Measurements from ENCODE around the gene TOM1L1. TPM values are rescaled to one million over a fixed set of nuclear protein-coding genes. Genes with fewer than 3 reads are reported as not detected.
"Not testable (repeated sequence)": the region's sequence is repeated elsewhere in the genome, so short reads cannot be mapped to it uniquely, and the experiment has no call there.

The TOM1L1 gene, protein sequence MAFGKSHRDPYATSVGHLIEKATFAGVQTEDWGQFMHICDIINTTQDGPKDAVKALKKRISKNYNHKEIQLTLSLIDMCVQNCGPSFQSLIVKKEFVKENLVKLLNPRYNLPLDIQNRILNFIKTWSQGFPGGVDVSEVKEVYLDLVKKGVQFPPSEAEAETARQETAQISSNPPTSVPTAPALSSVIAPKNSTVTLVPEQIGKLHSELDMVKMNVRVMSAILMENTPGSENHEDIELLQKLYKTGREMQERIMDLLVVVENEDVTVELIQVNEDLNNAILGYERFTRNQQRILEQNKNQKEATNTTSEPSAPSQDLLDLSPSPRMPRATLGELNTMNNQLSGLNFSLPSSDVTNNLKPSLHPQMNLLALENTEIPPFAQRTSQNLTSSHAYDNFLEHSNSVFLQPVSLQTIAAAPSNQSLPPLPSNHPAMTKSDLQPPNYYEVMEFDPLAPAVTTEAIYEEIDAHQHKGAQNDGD
- 10 to 100 TPM in 2 of 3 donors, 1 to 10 TPM in 1; 4.9 to 30.7 (median 12.0) TPM for polyA plus RNA-seq

DNA sequence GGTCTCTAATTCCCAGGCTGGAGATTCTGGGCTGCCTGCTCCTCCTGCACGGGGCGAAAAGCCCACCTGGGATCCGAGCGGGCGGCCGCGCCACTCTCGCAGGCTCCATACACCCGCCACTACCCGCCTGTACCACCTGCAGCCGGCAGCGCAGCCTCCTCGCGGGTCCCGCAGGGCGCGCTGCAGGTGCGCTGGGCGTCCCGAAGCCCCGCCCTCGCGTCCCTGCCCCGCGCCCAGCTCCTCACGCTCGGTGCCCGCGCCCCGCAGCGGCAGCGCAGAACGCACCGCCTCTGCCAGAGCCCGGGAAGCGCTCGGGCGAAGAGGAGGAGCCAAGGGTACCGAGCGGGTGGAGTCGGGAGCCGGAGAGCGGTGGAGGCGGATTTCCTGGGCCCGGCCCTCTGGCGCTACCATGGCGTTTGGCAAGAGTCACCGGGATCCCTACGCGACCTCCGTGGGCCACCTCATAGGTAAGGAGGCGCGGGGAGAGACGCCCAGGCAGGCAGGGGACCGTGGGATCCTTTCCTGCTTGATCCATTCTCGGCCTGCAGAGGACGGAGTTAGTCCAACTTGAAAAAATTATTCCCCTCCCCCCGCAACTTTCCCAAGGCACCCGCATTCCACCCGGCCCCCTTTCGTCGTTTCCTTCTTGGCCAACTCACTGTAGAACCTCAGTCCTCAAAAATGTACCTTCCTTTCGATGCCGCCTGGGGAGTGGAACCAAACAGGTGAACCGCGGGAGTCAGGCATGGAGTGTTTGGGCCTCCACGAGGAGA, at the start of gene TOM1L1:
Gene TOM1L1, plus strand, starts transcription at position 396 of the 773 bp plus-strand sequence. Its CDS starts 14 bp downstream, at position 410.
- no peak within 1 kb of the TSS for H3K27ac ChIP-seq (ENCODE audit: low read depth, low read length)
- 1 to 5% (median 3%) methylated on average over 63 to 67 of the region's 67 CpGs for WGBS, 3 donors

DNA sequence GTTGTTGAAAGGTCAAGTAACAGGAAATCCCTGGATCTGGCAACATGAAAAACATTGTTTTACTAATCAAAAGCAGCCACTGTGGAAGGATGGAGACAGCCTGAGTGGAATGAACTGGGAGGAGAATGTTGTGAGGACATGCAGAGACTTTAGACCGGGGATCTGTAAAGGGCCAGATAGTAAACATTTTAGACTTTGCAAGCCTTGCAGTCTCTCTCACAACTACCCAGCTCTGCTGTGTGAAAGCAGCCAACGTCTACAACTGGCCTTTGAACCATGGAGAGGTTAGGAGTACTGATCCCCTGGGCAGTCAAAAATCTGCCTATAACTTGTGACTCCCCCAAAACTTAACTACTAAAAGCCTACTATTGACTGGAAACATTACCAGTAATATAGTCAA, 41.5 kb upstream of the TOM1L1 start:
- WGBS, 3 donors = 49 to 65% (median 51%) methylated on average over 2 of the region's 2 CpGs

DNA sequence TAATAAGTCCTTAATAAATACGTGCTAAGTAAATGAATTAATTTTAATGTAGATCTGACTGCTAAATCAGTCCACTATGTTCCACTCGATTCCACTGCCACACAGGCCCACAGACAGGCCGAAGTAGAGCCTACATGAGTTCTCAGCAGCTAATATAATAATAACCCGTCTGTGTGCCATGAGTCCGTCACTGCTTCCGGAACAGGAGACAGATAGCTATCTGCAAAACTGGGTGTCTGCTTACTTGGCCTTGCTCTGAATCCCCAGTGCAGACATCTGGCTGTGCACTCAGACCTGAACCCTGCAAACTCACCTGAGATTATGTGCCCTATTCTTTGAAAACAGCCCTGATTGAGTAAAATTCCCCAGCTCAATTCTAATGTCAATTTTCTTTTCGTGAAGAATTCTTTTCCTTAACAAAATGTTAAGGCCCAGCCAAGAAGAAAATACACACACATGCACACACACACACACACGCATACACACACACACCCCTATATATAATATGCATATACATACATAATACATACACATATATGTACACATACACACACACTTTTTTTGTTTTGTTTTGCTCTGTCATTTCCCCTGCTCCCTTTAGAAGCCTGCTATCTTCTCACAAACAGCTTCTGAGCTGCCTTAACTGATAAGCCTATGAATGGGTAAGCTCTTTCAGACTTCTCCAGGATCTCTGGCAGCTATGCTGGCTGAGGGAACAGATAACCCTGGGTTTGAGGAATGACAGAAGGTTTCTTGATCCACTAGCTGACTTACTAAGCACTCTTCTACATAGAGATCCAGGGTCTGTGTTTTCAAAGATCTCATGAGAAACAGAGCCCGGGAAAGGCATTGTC, 39.8 kb upstream of the TOM1L1 start:
- WGBS, 3 donors = 83 to 87% (median 86%) methylated on average over 9 of the region's 9 CpGs
- no peak overlapping the region for H3K27ac ChIP-seq (ENCODE audit: low read depth, low read length)

More for the DNA sequence above, 41.5 kb upstream of the TOM1L1 start:
- H3K27ac ChIP-seq (ENCODE audit: low read depth, low read length) = no peak overlapping the region

DNA sequence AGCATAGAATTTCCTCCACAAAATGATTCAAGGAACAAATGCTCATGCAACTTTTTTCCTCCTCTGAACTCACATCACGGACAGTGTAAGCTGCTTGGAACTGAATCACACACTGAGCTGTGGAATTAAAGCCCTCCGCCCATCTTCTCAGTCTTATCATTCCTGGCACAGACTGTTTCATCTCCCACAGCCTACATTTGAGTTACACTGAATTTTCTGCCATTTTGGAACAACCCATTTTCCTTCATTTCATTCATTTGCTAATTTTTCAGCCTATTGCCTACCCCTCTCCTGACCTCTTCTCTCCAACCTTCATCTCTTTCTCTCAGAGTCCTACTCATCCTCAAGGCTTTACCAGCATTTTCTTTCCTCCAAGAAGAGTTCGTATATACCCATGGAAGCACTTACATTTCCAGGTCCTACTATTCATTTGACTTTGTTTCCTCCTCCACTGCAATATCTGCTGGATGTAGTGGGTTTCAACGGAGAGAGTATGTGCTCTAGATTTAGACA, 39.1 kb upstream of the TOM1L1 start:
- H3K27ac ChIP-seq (ENCODE audit: low read depth, low read length) = no peak overlapping the region
- WGBS, 3 donors = 60 to 70% (median 65%) methylated on average over 4 of the region's 4 CpGs

DNA sequence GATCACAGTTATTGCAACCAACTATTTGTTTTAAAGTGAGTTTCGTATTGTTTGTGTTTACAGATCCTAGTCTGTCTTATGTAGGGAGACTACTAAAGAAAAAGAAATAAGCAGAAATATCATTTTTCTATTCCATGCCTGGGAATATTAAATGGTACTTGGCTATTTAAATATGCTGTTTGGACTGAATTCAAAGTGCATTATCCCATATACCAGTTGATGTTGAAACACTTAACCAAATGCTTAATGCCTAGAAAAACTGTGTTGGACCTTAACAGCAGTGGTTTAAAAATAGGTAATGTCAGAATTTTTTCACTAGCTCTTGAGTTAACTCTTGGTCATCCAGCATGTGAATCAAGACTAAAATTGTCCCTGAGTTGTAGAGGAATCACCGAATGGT, 37.5 kb upstream of the TOM1L1 start:
- 43 to 46% (median 46%) methylated on average over 2 of the region's 2 CpGs for WGBS, 3 donors
- no peak overlapping the region for H3K27ac ChIP-seq (ENCODE audit: low read depth, low read length)

DNA sequence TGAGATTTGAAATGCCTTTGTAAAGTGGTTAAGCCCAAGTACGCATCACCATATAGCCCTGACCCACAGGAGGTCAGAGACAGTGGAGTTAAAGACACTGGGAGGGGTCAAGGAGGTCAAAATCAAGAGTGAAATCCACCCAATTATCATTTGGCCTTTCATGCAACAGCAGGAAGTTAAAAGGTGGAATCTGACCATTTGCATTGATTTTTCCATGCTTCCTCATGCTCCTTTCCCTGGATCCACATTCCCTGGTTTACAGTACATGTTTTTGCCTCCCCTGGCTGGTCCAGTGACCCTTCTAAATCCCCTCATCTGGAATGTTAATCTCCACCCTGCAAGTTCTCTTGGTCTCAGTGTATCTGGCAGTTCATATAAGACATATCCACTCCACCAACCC, 36.6 kb upstream of the TOM1L1 start:
- WGBS, 3 donors = 72 to 93% (median 88%) methylated on average over 1 of the region's 1 CpG
- no peak overlapping the region for H3K27ac ChIP-seq (ENCODE audit: low read depth, low read length)

DNA sequence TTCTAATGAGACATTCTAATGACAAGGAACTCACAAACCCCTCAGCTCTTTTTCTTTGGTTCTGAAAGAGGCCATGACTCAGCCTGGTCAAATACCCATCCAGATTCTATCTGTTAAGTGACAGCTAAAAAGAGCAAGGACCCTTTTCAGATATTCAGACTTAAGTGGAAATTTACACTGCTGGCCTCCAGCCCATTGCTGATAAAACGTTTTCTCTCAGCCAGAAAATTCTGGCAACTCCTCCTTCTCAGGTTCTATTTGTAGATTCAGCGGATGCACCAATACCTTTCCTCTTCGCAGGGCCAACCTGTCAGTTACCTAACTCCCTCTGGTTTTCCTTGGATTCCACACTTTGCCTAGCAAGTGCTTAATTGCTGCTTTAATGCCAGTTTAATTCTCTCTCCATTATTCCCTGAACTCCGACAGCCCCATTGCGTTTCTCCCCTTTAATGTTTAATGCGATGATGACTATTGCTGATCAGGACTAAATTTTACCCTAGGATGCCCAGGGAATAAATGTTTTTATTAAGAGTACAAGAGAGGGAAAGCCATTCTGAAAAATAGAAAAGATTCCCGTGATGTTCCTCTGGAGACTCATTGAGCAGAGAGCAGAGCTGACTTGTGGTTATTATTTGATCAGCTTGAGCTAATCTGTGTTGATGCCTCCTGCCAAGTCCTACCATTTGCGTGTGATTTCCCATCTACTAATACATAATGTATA, 35.9 kb upstream of the TOM1L1 start:
- WGBS, 3 donors = 44 to 69% (median 56%) methylated on average over 8 of the region's 8 CpGs
- no peak overlapping the region for H3K27ac ChIP-seq (ENCODE audit: low read depth, low read length)

DNA sequence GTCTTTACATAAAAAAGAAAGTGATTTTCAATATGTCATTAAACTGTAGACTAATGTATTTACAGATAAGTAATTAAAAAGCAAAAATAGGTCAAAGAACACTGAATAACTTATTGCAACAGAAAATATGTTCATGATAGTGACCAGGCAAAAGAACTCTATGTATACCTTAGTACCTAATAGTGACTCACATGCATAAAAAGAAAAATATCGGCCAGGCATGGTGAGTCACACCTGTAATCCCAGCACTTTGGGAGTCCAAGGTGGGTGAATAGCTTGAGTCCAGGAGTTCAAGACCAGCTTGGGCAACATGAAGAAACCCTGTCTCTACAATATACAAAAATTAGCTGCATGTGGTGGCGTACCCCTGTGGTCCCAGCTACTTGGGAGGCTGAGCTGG, 33.0 kb upstream of the TOM1L1 start:
- H3K27ac ChIP-seq (ENCODE audit: low read depth, low read length) = no peak overlapping the region
- 63 to 97% (median 92%) methylated on average over 2 of the region's 2 CpGs for WGBS, 3 donors

DNA sequence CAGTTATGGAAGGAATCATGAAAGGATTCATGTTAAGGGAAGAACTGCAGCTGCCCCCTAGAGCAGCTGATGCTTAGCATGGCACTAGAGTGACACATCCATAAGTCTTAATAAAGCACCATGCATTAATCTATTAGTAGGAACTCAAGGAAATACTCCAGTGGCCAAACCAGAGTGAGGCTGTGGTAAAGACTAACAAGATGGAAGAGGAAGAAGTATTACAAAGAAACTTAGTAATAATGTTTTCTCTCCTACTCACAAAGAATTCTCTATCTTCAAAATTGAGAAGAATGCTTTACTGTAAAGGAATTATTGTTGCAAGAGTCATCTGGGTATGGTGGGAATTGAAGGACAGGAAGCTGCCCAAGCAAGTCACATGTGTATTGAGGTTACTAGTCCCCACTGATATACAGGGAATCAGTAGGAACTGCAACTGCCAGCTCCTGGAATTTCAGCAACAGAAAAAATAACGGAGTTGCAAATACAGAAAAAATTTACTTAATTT, 29.9 kb upstream of the TOM1L1 start:
- WGBS, 3 donors = 84 to 96% (median 86%) methylated on average over 1 of the region's 1 CpG

DNA sequence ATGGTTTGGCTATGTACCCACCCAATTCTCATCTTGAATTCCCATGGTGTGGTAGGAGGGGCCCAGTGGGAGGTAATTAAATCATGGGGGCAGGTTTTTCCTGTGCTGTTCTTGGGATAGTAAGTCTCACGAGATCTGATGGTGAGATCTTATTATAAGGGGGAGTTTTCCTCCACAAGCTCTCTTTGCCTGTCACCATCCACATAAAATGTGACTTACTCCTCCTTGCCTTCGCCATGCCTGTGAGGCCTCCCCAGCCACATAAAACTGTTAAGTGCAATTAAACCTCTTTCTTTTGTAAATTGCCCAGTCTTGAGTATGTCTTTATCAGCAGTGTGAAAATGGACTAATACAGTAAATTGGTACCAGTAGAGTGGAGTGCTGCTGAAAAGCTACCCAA, 24.7 kb upstream of the TOM1L1 start:
- 68 to 87% (median 72%) methylated on average over 2 of the region's 2 CpGs for WGBS, 3 donors
- not testable (repeated sequence) for H3K27ac ChIP-seq (ENCODE audit: low read depth, low read length)

More for the DNA sequence above, 29.9 kb upstream of the TOM1L1 start:
- H3K27ac ChIP-seq (ENCODE audit: low read depth, low read length) = no peak overlapping the region

DNA sequence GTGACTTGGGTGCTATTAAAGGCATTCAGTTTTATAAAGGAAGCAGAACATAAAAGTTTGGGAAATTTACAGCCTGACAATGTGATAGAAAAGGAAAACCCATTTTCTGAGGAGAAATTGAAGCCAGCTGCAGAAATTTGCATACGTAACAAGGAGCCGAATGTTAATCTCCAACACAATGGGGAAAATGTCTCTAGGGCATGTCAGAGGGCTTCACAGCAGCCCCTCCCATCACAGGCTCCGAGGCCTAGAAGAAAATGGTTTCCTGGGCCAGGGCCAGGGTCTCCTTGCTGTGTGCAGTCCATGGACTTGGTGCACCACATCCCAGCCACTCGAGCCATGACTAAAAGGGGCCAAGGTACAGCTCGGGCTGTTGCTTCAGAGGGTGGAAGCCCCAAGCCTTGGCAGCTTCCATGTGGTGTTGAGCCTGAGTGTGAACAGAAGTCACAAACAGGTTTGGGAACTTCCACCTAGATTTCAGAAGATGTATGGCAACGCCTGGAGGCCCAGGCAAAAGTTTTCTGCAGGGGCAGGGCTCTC, 23.9 kb upstream of the TOM1L1 start:
- no peak overlapping the region for H3K27ac ChIP-seq (ENCODE audit: low read depth, low read length)
- 81 to 90% (median 85%) methylated on average over 6 of the region's 6 CpGs for WGBS, 3 donors

DNA sequence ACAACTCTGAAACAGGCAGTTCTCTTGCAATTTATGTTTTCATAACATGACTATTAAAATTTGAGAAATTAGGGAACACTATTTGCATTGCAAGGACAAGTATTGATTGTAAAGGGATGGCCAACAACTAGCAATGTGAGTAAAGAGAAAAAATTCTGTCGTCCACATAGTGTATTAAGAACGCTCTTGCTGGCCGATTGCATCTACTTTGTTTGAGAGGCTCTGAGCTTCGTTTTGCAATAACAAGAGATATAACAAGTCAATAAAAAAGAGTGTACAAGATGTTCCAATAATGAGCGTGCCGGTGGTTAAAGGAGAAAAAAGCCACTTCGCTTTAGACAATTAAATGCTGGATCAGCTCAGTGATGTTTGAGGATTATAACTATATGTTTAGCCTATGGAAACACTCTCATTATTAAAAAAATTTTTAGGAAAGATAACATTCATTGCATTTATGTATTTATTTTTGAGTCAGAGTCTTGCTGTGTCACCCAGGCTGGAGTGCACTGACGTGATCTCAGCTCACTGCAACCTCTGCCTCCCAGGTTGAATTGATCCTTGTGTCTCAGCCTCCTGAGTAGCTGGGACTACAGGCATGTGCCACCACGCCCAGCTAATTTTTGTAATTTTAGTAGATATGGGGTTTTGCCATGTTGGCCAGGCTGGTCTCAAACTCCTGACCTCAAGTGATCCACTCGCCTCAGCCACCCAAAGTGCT, 19.2 kb upstream of the TOM1L1 start:
- WGBS, 3 donors = 78 to 94% (median 80%) methylated on average over 10 of the region's 10 CpGs
- no peak overlapping the region for H3K27ac ChIP-seq (ENCODE audit: low read depth, low read length)

DNA sequence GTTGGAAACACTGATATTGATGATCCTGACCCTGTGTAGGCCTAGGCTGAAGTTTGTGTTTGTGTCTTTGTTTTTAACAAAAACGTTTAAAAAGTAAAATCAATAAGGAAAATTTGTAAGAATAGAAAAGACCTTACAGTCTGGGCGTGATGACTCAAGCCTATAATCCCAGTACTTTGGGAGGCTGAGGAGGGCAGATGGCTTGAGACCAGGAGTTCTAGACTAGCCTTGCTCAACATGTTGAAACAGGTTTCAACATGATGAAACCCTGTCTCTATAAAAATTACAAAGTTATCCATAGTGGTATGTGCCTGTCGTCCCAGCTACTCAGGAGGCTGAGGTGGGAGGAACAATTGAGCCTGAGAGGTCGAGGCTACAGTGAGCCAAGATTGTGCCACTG, 18.3 kb upstream of the TOM1L1 start:
- H3K27ac ChIP-seq (ENCODE audit: low read depth, low read length) = no peak overlapping the region

DNA sequence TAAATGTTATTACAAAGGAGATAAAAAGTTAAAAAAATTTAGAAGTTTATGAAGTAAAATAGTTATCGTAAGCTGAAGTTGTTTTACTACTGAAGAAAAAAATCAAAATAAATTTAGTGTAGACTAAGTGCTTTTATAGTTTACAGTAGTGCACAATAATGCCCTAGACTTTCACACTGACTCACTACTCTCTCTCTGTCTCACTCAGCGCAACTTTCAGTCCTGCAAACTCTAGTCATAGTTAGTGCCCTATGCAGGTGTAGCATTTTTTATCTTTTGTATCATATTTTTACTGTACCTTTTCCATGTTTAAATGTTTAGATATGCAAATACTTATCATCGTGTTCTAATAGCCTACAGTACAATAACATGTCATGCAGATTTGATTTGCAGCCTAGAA, 17.7 kb upstream of the TOM1L1 start:
- WGBS, 3 donors = 83 to 91% (median 88%) methylated on average over 3 of the region's 3 CpGs
- no peak overlapping the region for H3K27ac ChIP-seq (ENCODE audit: low read depth, low read length)

More for the DNA sequence above, 18.3 kb upstream of the TOM1L1 start:
- 66 to 73% (median 72%) methylated on average over 4 of the region's 4 CpGs for WGBS, 3 donors

DNA sequence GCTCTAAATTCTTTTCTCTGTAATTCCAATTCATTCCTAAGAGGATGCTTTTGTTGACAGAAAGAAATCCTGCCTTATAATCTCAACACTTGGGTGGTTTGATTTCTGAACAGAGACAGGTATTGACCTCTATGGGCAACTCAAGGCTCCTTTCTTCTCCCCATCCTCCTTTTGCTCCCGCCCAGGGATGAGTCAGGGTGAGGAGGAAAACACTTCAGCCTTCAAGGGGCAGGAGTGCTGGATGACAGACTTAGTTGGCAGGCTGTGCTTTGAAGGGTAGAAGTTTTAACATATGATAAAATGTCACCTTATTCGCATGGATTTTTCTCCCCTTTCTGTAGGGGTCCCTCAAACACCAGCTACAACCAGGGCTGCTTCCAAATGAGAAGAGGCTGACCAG, 16.7 kb upstream of the TOM1L1 start:
- 83 to 96% (median 84%) methylated on average over 2 of the region's 2 CpGs for WGBS, 3 donors
- H3K27ac ChIP-seq (ENCODE audit: low read depth, low read length) = no peak overlapping the region

DNA sequence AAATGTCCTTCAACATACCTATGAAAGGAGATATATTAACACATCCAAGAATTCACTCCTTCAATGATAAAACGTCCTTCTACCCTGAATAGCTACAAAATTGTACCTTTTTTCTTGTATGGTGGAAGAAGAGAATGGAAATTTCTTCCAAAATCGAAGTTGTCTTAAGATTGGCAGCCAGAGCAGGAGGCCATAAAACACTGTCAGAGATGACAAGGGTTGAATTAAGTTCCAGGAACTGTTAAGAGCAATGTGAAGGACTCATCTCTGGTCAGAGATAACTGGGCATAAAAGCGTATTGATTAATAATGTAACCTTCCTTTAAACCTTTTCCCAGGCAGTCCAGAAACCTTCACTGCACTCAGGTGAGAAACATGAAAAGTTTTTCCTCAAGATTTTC, 12.9 kb upstream of the TOM1L1 start:
- WGBS, 3 donors = 70 to 78% (median 75%) methylated on average over 3 of the region's 3 CpGs
- no peak overlapping the region for H3K27ac ChIP-seq (ENCODE audit: low read depth, low read length)

DNA sequence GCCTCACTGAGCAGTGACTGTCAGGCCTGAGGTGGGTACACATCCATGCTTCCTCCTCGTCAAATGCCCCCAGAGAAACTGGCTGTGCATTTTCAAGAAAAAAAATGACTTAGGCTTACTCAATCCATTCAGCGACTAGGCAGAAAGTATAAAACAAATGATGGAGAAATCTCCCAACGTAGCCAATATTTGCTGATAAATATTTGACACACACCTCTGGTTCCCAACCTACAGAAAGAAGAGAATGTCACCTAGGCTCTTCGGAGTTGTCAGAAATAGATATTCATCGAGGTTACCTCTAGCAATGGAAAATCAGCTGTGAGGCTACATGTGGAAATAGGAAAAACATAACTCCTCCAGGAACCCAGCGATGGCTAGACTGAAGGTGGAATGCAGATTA, 12.4 kb upstream of the TOM1L1 start:
- 66 to 84% (median 74%) methylated on average over 6 of the region's 6 CpGs for WGBS, 3 donors
- no peak overlapping the region for H3K27ac ChIP-seq (ENCODE audit: low read depth, low read length)
